Gastrocnemius medialis (tissue), 4 donors: Measurements from ENCODE around the gene TNIK. TPM values are rescaled to one million over a fixed set of nuclear protein-coding genes. Genes with fewer than 3 reads are reported as not detected.

Experiments
- ATAC-seq, 2 donors: fragments of 150-250 bp; one replicate each; pipeline ENCODE4 v1.9.1; 2016
- DNase-seq, 2 donors: peaks; one replicate each; pipeline ENCODE4 v3.0.0-alpha.2; 2019
- H3K27ac ChIP-seq, 4 donors: fragments of 200-600 bp; sonication (generic); 1 replicate in 1 of 4; 2 replicates in 3 of 4; pipeline ENCODE4 v1.5.1; 2016 to 2018; ENCODE audit warnings: mild to moderate bottlenecking in 2 of 4, moderate library complexity in 1 of 4
- H3K27me3 ChIP-seq, 3 donors: fragments of 200-600 bp; sonication (generic) in 2 of 3; 1 replicate in 1 of 3; 2 replicates in 2 of 3; pipeline versions ENCODE4 v1.5.1 to v1.6.0; 2016 to 2019; ENCODE audit warnings: mild to moderate bottlenecking in 1 of 3, moderate library complexity in 1 of 3
- H3K36me3 ChIP-seq, 2 donors: fragments of 200-600 bp; sonication (generic) in 1 of 2; one replicate each; pipeline ENCODE4 v1.5.1; 2017 to 2018
- H3K4me1 ChIP-seq, 2 donors: fragments of 200-600 bp; sonication (generic) in 1 of 2; one replicate each; pipeline ENCODE4 v1.5.1; 2016 to 2017; ENCODE audit warnings: mild to moderate bottlenecking in 2 of 2
- H3K4me3 ChIP-seq, 4 donors: fragments of 200-600 bp; sonication (generic) in 3 of 4; 1 replicate in 1 of 4; 2 replicates in 3 of 4; pipeline ENCODE4 v1.5.1; 2016 to 2019; ENCODE audit warnings: mild to moderate bottlenecking in 2 of 4
- H3K9me3 ChIP-seq, 3 donors: fragments of 200-600 bp; sonication (generic) in 2 of 3; 1 replicate in 1 of 3; 2 replicates in 2 of 3; pipeline ENCODE4 v1.5.1; 2016 to 2019
- POLR2A ChIP-seq, 2 donors: fragments of 450-650 bp; IDR thresholded peaks; one replicate each; pipeline ENCODE4 v1.6.1; 2017; ENCODE audit warnings: antibody characterized with exemption in 2 of 2, mild to moderate bottlenecking in 2 of 2, moderate library complexity in 2 of 2
- in situ Hi-C, 4 donors: fragments of 200-750 bp; cut with MboI; loops; one replicate each; pipeline versions ENCODE4 v1.15.0 to v1.8.0; 2017; ENCODE audit warnings: low sequenced_read_pairs in 4 of 4
- intact Hi-C: fragments of 100-400 bp; cut with DNase I; formaldehyde crosslinking; loops from one replicate; pipeline ENCODE4 v1.15.1; 2023; ENCODE audit warnings: low total_unique reads
- total RNA-seq, 4 donors: library from RNA; depleted of rRNA; stranded (reverse); fragments of >200 nt; gene quantifications; one replicate each; pipeline versions ENCODE4 v1.1.0 to v1.2.3, GENCODE V29; 2016
- TF ChIP-seq, protein P1 (sequence below), 5 experiments: fragments of 450-650 bp in 3 of 5; fragments of 200-600 bp in 2 of 5; sonication (generic) in 2 of 5; IDR thresholded peaks in 4 of 5; conservative IDR thresholded peaks in 1 of 5; 1 replicate in 4 of 5; 2 replicates in 1 of 5; pipeline ENCODE4 v1.5.1; 2016 to 2019; ENCODE audit warnings: antibody characterized with exemption in 5 of 5, mild to moderate bottlenecking in 3 of 5, moderate library complexity in 3 of 5

The TNIK gene
- total RNA-seq, 4 donors from 2014 or later, result 5.2 to 19.7 (median 10.6) TPM

DNA sequence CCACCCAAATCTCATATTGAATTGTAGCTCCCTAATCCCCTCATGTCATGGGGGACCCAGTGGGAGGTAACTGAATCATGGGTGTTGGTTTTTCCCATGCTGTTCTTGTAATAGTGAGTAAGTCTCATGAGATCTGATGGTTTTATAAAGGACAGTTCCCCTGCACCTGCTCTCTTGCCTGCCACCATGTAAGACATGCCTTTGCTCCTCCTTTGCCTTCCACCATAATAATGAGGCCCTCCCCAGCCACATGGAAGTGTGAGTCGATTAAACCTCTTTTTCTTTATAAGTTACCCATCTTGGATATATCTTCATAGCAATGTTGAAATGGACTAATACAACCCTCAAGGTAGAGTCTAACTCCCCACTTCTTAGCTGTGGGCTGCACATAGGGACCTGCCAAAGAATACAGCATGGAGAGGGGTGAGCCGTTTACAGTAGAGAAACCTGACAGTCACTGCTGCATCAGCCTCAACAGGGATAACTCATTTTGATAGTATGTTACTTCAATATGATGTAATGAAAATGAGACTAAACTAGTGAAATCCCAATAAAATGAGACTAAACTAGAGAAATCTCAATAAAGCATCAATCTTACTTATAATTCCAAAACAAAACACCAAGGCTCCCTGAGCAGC, 117.3 kb downstream of the TNIK start:
- intact Hi-C loops, result loop anchor here (10.0 kb wide), 1 partner anchor 222 kb away; no protein-coding TSS in a partner anchor
- DNase-seq (no peak), ATAC-seq (no peak)
- no peaks in the 10 kb centered on the region for H3K27me3 ChIP-seq
- peaks cover 30 to 32% of the 10 kb centered on the region in 2 donors for H3K4me1 ChIP-seq
- no peaks in the 10 kb centered on the region for H3K36me3 ChIP-seq
- no peak overlapping the region for H3K27ac ChIP-seq
- TF ChIP-seq, protein P1, sequence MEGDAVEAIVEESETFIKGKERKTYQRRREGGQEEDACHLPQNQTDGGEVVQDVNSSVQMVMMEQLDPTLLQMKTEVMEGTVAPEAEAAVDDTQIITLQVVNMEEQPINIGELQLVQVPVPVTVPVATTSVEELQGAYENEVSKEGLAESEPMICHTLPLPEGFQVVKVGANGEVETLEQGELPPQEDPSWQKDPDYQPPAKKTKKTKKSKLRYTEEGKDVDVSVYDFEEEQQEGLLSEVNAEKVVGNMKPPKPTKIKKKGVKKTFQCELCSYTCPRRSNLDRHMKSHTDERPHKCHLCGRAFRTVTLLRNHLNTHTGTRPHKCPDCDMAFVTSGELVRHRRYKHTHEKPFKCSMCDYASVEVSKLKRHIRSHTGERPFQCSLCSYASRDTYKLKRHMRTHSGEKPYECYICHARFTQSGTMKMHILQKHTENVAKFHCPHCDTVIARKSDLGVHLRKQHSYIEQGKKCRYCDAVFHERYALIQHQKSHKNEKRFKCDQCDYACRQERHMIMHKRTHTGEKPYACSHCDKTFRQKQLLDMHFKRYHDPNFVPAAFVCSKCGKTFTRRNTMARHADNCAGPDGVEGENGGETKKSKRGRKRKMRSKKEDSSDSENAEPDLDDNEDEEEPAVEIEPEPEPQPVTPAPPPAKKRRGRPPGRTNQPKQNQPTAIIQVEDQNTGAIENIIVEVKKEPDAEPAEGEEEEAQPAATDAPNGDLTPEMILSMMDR (IDR thresholded peaks at IDR 0.05 in 4 of 5, conservative IDR thresholded peaks at IDR 0.05 in 1 of 5), result no peak
- no peak for TF ChIP-seq POLR2A (IDR thresholded peaks at IDR 0.05)
- in situ Hi-C loops, result no loop called here
- H3K9me3 ChIP-seq, result no peaks in the 10 kb centered on the region
- H3K4me3 ChIP-seq, result no peak overlapping the region

DNA sequence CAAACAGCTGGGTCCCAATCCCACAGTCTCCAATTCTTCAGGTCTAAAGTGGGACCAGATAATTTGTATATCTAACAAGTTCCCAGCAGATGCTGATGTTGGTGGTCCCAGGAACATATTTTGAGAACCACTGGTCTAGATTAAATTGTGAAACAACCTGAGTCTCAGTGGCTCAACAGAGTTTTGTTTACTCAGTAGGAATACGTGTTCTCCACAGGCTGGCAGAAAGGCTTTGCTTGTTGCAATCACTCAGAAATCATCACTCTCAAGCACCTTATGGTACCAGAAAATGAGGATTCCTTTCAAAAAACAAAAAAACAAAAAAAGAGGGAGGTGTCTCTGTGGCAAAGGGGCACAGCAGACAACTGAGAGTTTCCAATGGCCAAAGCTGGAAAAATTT, 118.0 kb downstream of the TNIK start:
- in situ Hi-C loops, result no loop called here
- DNase-seq (no peak), ATAC-seq (no peak)
- H3K36me3 ChIP-seq, result no peaks in the 10 kb centered on the region
- intact Hi-C loops, result loop anchor here (10.0 kb wide), 1 partner anchor 223 kb away; no protein-coding TSS in a partner anchor
- TF ChIP-seq, protein P1 (IDR thresholded peaks at IDR 0.05 in 4 of 5, conservative IDR thresholded peaks at IDR 0.05 in 1 of 5), result no peak
- TF ChIP-seq POLR2A (IDR thresholded peaks at IDR 0.05), result no peak
- H3K27me3 ChIP-seq, result no peaks in the 10 kb centered on the region
- no peak overlapping the region for H3K4me3 ChIP-seq
- H3K4me1 ChIP-seq, result peaks cover 23 to 25% of the 10 kb centered on the region in 2 donors
- H3K27ac ChIP-seq, result no peak overlapping the region
- no peaks in the 10 kb centered on the region for H3K9me3 ChIP-seq

DNA sequence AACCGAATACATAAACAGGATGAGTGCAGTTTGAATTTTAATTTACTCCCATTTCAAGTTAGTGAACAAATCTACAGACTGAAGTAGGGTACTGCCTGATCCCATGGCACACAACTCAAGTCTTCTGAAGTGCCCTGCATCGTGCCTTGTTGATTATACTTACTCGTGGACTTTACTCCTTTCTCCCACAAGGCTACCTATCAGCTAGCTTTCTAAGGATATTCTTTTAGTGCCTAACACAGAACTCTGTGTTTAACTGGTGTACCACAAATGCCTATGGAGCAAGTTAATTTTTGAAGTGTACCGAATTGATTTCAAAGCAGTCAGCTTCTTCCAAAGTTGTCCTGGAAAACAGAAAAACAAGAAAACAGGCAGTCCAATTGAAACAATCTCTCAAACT, 119.8 kb downstream of the TNIK start:
- H3K4me1 ChIP-seq, result peaks cover 24 to 31% of the 10 kb centered on the region in 2 donors
- intact Hi-C loops (loop anchor here (10.0 kb wide), 1 partner anchor 224 kb away; no protein-coding TSS in a partner anchor), in situ Hi-C loops (no loop called here)
- H3K4me3 ChIP-seq, result no peak overlapping the region
- no peaks in the 10 kb centered on the region for H3K9me3 ChIP-seq
- ATAC-seq, result no peak
- no peaks in the 10 kb centered on the region for H3K36me3 ChIP-seq
- H3K27ac ChIP-seq, result peak overlapping the region in 1 of 4 donors; percentile 19
- DNase-seq, result no peak
- no peaks in the 10 kb centered on the region for H3K27me3 ChIP-seq
- TF ChIP-seq POLR2A (IDR thresholded peaks at IDR 0.05), result no peak
- TF ChIP-seq, protein P1 (IDR thresholded peaks at IDR 0.05 in 4 of 5, conservative IDR thresholded peaks at IDR 0.05 in 1 of 5), result no peak

DNA sequence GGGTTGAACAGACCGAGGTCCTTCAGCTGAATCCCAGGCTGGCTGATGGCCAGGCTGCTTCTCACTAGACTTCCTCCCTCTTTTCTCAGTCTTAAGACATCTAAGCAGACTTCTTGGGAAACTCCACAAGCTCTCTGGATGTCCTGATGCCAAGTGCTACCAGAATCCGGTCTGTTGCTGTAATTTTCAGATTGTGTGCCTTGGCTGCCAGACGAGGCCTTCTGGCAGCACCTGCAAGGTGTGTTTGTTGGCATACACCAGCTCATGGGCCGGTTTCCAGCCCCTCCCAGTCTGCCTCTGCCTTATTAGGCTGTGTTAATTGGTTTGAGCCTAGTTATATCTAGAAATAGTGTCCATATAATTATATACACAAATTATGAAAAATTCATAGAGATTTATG, 120.6 kb downstream of the TNIK start:
- ATAC-seq (no peak), DNase-seq (no peak)
- Histone ChIP-seq H3K27ac (no peak overlapping the region), H3K4me3 (no peak overlapping the region), H3K36me3 (no peaks in the 10 kb centered on the region), H3K27me3 (no peaks in the 10 kb centered on the region), H3K4me1 (peaks cover 31 to 32% of the 10 kb centered on the region in 2 donors), H3K9me3 (no peaks in the 10 kb centered on the region)
- intact Hi-C loops (no loop called here), in situ Hi-C loops (no loop called here)
- TF ChIP-seq POLR2A (IDR thresholded peaks at IDR 0.05), result no peak
- TF ChIP-seq, protein P1 (IDR thresholded peaks at IDR 0.05 in 4 of 5, conservative IDR thresholded peaks at IDR 0.05 in 1 of 5), result no peak
